Neuronal stem cell (in vitro differentiated cells): Measurements from ENCODE around the gene TBC1D28. TPM values are rescaled to one million over a fixed set of nuclear protein-coding genes. Genes with fewer than 3 reads are reported as not detected.
"Not testable (repeated sequence)": the region's sequence is repeated elsewhere in the genome, so short reads cannot be mapped to it uniquely, and the experiment has no call there.

Experiments used
- DNase-seq: peaks from one replicate; pipeline ENCODE4 v3.0.0-alpha.2; 2013; ENCODE audit warnings: low spot score
- H2AFZ ChIP-seq: one replicate; pipeline ENCODE4 v1.6.1; 2013; ENCODE audit warnings: mild to moderate bottlenecking, low read length, inconsistent platforms
- H2AK5ac ChIP-seq: 2 replicates; pipeline ENCODE4 v1.6.1; 2013; ENCODE audit warnings: low read depth, mild to moderate bottlenecking, inconsistent platforms, low read length, moderate library complexity, mixed read lengths
- H2BK120ac ChIP-seq: 2 replicates; pipeline ENCODE4 v1.6.1; 2013; ENCODE audit warnings: low read depth, mild to moderate bottlenecking, inconsistent platforms, low read length, moderate library complexity, mixed read lengths
- H2BK12ac ChIP-seq: one replicate; pipeline ENCODE4 v1.6.1; 2013; ENCODE audit warnings: low read length, inconsistent platforms
- H2BK15ac ChIP-seq: 2 replicates; pipeline ENCODE4 v1.6.1; 2013; ENCODE audit warnings: mild to moderate bottlenecking, low read length, inconsistent platforms, mixed read lengths
- H2BK5ac ChIP-seq: one replicate; pipeline ENCODE4 v1.6.1; 2013; ENCODE audit warnings: inconsistent platforms, mild to moderate bottlenecking, low read length, moderate library complexity
- H3K14ac ChIP-seq: one replicate; pipeline ENCODE4 v1.6.1; 2013; ENCODE audit warnings: low read length, inconsistent platforms
- H3K18ac ChIP-seq: 2 replicates; pipeline ENCODE4 v1.6.1; 2013; ENCODE audit warnings: low read length, inconsistent platforms
- H3K23ac ChIP-seq: 2 replicates; pipeline ENCODE4 v1.6.1; 2013; ENCODE audit warnings: low read depth, mild to moderate bottlenecking, mixed read lengths, low read length, inconsistent platforms; ENCODE audit not compliant: poor library complexity
- H3K27ac ChIP-seq: replicated peaks from 3 replicates; pipeline ENCODE4 v1.5.1; 2013; ENCODE audit warnings: low read length, inconsistent platforms
- H3K27me3 ChIP-seq, 3 experiments: 2 replicates each; pipeline ENCODE4 v1.6.1; 2013; ENCODE audit warnings: low read length in 3 of 3, mild to moderate bottlenecking in 2 of 3, inconsistent platforms in 1 of 3, low read depth in 1 of 3, mixed read lengths in 1 of 3, moderate library complexity in 1 of 3; ENCODE audit not compliant: control insufficient read depth in 3 of 3, insufficient read depth in 3 of 3
- H3K36me3 ChIP-seq, 2 donors: replicated peaks in 1 of 2; 2 replicates each; pipeline ENCODE4 v1.6.1; 2013; ENCODE audit warnings: low read length in 2 of 2; ENCODE audit not compliant: control insufficient read depth in 2 of 2, insufficient read depth in 2 of 2
- H3K4ac ChIP-seq: 2 replicates; pipeline ENCODE4 v1.6.1; 2013; ENCODE audit warnings: inconsistent platforms, mild to moderate bottlenecking, low read length, moderate library complexity
- H3K4me1 ChIP-seq, 2 donors: 1 replicate in 1 of 2; 2 replicates in 1 of 2; pipeline ENCODE4 v1.6.1; 2013; ENCODE audit warnings: low read length in 2 of 2, low read depth in 1 of 2; ENCODE audit not compliant: control insufficient read depth in 2 of 2, insufficient read depth in 1 of 2
- H3K4me2 ChIP-seq: one replicate; pipeline ENCODE4 v1.6.1; 2013; ENCODE audit warnings: mild to moderate bottlenecking, low read length, inconsistent platforms; ENCODE audit not compliant: insufficient read depth, poor library complexity, severe bottlenecking
- H3K4me3 ChIP-seq, 2 donors: 2 replicates each; pipeline ENCODE4 v1.5.1; 2013; ENCODE audit warnings: low read length in 2 of 2, mild to moderate bottlenecking in 2 of 2, inconsistent platforms in 1 of 2, moderate library complexity in 1 of 2
- H3K79me1 ChIP-seq: one replicate; pipeline ENCODE4 v1.6.1; 2013; ENCODE audit warnings: low read depth, mild to moderate bottlenecking, inconsistent platforms, low read length, moderate library complexity
- H3K9ac ChIP-seq: one replicate; pipeline ENCODE4 v1.6.1; 2013; ENCODE audit warnings: mild to moderate bottlenecking, low read depth, low read length, inconsistent platforms; ENCODE audit not compliant: poor library complexity
- H3K9me3 ChIP-seq, 2 donors: replicated peaks in 1 of 2; 2 replicates each; pipeline versions ENCODE3 to v1.6.1; 2013; ENCODE audit warnings: low read length in 2 of 2, mild to moderate bottlenecking in 2 of 2, inconsistent platforms in 1 of 2, low read depth in 1 of 2, mixed read lengths in 1 of 2, moderate library complexity in 1 of 2; ENCODE audit not compliant: control insufficient read depth in 2 of 2, insufficient read depth in 1 of 2
- H4K8ac ChIP-seq: one replicate; pipeline ENCODE4 v1.6.1; 2013; ENCODE audit warnings: low read depth, mild to moderate bottlenecking, inconsistent platforms, low read length, moderate library complexity
- H4K91ac ChIP-seq: one replicate; pipeline ENCODE4 v1.6.1; 2013; ENCODE audit warnings: low read length, low read depth, mild to moderate bottlenecking, inconsistent platforms; ENCODE audit not compliant: poor library complexity
- WGBS, 2 donors: extraction: QIAGEN DNeasy Blood & Tissue Kit; methylation state at CpG; one replicate each; pipeline ENCODE4 v1.1.7; 2013; ENCODE audit warnings: missing lambda C conversion rate in 2 of 2, mixed read lengths in 1 of 2; ENCODE audit not compliant: insufficient read length in 2 of 2, insufficient replicate concordance in 1 of 2; ENCODE audit errors: extremely low coverage in 2 of 2; 5-methylcytosine and 5-hydroxymethylcytosine counted together
- polyA plus RNA-seq, 2 experiments: library from polyadenylated mRNA; stranded (reverse); fragments of 200-250 nt; gene quantifications; one replicate each; pipeline ENCODE4 v1.2.3, GENCODE V29; 2013

TBC1D28 gene
- polyA plus RNA-seq (2013, experiment 1 of 2): 0.15 TPM
- 0.15 TPM for polyA plus RNA-seq (2013, experiment 2 of 2)

DNA sequence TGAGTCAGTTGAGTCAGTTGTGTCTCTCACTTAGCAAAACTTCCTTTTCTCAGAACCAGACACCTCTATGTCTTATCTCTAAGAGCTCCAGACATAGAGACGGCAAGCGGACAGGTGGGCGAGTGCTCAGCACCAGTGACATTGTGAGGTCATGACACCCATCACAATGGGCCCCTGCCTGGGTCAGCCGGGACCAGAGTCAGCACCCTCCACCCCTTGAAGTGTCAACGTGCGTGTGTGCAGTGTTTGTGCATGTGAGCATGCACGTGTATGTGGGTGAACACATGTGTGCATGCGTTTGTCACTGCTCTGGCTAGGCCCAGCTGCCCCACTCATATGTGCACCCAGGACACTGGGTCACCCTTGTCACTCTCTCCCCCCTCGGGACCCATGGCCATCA lies at the start of gene TBC1D28:
TBC1D28 (minus strand) TSS at position 101 of the 400 bp plus-strand sequence. CDS start 3,039 bp downstream, outside the sequence.
- peak within 1 kb of the TSS; percentile 65 for H3K23ac ChIP-seq
- not testable (repeated sequence) for H2BK5ac ChIP-seq, H3K9ac ChIP-seq, H3K9me3 ChIP-seq, H3K4me3 ChIP-seq, H3K79me1 ChIP-seq, H2AFZ ChIP-seq, H3K27me3 ChIP-seq, H3K4me1 ChIP-seq, H3K27ac ChIP-seq, H3K4ac ChIP-seq, H4K8ac ChIP-seq, H2AK5ac ChIP-seq, H3K14ac ChIP-seq, H4K91ac ChIP-seq, H2BK12ac ChIP-seq, DNase-seq, H3K4me2 ChIP-seq, H3K18ac ChIP-seq, H2BK120ac ChIP-seq, H3K36me3 ChIP-seq, H2BK15ac ChIP-seq
- no CpG with 5 or more reads among the region's 9 CpGs for WGBS, 2 donors

DNA sequence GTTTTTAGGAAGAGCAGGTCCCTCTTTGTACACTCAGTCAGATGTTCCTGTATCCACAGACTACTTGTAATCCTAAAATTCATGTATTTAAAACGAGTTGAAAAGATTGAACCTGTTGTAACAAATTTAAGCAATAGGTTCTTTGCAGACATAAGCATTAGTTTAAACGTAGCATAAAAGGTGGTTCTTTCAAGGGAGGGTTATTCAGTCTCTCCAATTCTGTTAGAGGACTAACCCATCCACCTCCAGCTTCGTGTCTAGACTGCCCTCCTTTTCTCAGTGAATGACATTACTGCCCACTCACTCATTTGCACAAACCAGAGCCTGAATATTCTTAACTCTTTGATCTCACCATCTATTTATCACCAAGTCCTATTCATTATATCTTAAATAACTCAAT lies 38.5 kb upstream of the TBC1D28 start:
- H3K4me1 ChIP-seq, H3K27ac ChIP-seq: not testable (repeated sequence)

DNA sequence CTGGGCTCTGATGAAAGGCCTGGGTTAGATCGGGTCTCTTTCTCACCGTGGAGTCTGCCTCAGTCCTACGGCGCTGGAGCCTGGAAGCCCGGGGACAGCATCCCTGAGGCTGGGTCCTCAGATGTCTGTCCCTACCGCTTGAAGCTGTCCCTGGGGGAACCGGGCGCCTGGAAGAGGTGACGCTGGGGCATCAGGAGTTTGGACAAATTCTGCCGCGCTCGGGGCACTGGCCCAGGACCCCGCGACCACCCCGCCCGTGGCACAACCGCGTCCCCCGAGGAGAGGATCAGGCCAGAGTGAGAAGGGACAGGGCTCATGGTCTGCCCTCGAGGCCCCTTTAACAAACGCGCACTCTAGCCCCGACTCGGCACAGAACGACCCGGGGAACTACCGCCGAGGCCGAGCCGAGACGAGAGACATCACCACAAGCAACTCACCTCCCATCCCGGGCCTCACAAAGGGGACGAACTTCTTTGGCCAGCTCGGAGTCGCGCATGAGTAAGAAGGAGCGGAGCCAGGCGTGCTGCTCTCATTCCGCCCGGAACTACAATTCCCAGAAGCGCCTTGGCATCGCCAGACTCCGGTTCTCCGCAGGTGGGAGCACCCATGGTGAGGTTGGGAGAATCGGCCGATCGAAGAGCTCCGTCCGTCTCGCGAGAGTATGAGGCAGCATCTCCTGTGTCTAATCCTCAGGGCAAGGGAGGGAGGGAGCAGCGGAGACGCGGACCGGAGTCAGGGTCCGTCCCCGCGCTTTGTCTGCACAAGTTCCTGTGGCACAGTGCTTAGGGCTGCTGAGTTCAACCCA lies 37.8 kb upstream of the TBC1D28 start, which contains the start of gene FOXO3B:
FOXO3B (minus strand) TSS at position 548 of the 805 bp plus-strand sequence. CDS start 663 bp downstream, outside the sequence.
- H3K4me1 ChIP-seq, H2BK5ac ChIP-seq, H3K79me1 ChIP-seq, H2BK120ac ChIP-seq, H3K23ac ChIP-seq, H3K27ac ChIP-seq, H2BK12ac ChIP-seq, H3K27me3 ChIP-seq, H3K14ac ChIP-seq, H3K18ac ChIP-seq, H3K4ac ChIP-seq, H4K8ac ChIP-seq, H2BK15ac ChIP-seq, H4K91ac ChIP-seq, H2AK5ac ChIP-seq: not testable (repeated sequence)
- Histone ChIP-seq H3K9ac (peak within 1 kb of the TSS; percentile 60), H3K36me3 (peaks cover 3 to 28% of the 10 kb centered on the region in 2 donors), H2AFZ (peak within 1 kb of the TSS; percentile 82), H3K4me2 (peak within 1 kb of the TSS; percentile 18), H3K9me3 (peaks cover 0 to 13% of the 10 kb centered on the region in 2 donors), H3K4me3 (peak within 1 kb of the TSS; percentile 53 to 85)
- WGBS, 2 donors: no CpG with 5 or more reads among the region's 58 CpGs
- peak; percentile 91 for DNase-seq

More for the DNA sequence above, 38.5 kb upstream of the TBC1D28 start:
- not testable (repeated sequence) for H3K9ac ChIP-seq, DNase-seq, H2AK5ac ChIP-seq, H3K23ac ChIP-seq, H2BK5ac ChIP-seq, H3K79me1 ChIP-seq, H2BK15ac ChIP-seq, H3K14ac ChIP-seq, H4K91ac ChIP-seq, H3K18ac ChIP-seq, H3K4ac ChIP-seq, H3K4me2 ChIP-seq, H4K8ac ChIP-seq, H3K9me3 ChIP-seq, H2BK120ac ChIP-seq, H3K27me3 ChIP-seq, H2BK12ac ChIP-seq
- Histone ChIP-seq H3K4me3 (peak overlapping the region in 1 of 2 donors; percentile 53), H2AFZ (peak overlapping the region; percentile 69), H3K36me3 (peaks cover 0 to 24% of the 10 kb centered on the region in 2 donors)
- WGBS, 2 donors: no CpG with 5 or more reads among the region's 3 CpGs

DNA sequence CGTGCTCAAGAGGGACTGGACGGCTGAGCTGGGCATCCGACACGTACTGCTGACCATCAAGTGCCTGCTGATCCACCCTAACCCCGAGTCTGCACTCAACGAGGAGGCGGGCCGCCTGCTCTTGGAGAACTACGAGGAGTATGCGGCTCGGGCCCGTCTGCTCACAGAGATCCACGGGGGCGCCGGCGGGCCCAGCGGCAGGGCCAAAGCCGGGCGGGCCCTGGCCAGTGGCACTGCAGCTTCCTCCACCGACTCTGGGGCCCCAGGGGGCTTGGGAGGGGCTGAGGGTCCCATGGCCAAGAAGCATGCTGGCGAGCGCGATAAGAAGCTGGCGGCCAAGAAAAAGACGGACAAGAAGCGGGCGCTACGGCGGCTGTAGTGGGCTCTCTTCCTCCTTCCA lies 33.2 kb upstream of the TBC1D28 start:
- WGBS, 2 donors: no CpG with 5 or more reads among the region's 29 CpGs
- peaks cover 6 to 51% of the 10 kb centered on the region in 2 donors for H3K36me3 ChIP-seq

More for the DNA sequence above, 33.2 kb upstream of the TBC1D28 start:
- H3K4me2 ChIP-seq, H2BK120ac ChIP-seq, H3K23ac ChIP-seq, H2BK15ac ChIP-seq, H3K4me1 ChIP-seq, H2BK12ac ChIP-seq, H4K91ac ChIP-seq, H3K9ac ChIP-seq, H2BK5ac ChIP-seq, H4K8ac ChIP-seq, H3K27ac ChIP-seq, H2AK5ac ChIP-seq, H3K79me1 ChIP-seq, H2AFZ ChIP-seq, H3K18ac ChIP-seq, H3K4ac ChIP-seq, H3K27me3 ChIP-seq, DNase-seq, H3K14ac ChIP-seq: not testable (repeated sequence)
- peaks cover 0 to 34% of the 10 kb centered on the region in 2 donors for H3K9me3 ChIP-seq
- H3K4me3 ChIP-seq: peak overlapping the region in 1 of 2 donors; percentile 50
